GM18951 (cell line): ENCODE data around the gene SF1.

Experiments used
- POLR2A ChIP-seq: IDR thresholded peaks from 4 replicates; pipeline ENCODE4 v1.6.1; 2011; ENCODE audit warnings: mild to moderate bottlenecking; ENCODE audit not compliant: insufficient read length, insufficient read depth; ENCODE audit errors: extremely low read depth
- in situ Hi-C: fragments of 300-500 bp; cut with MboI; formaldehyde crosslinking; loops from one replicate; pipeline ENCODE4 v1.12.0; 2022; ENCODE audit warnings: low sequenced_read_pairs, mixed read lengths, inconsistent platforms; ENCODE audit not compliant: unreplicated experiment

SF1 gene

GRCh38 chr11:64765851-64766665 is 12.3 kb downstream of the SF1 start:
- in situ Hi-C loops = no loop called here
- no peak for TF ChIP-seq POLR2A

- in situ Hi-C loops = no loop called here
- no peak for TF ChIP-seq POLR2A
Measured at GRCh38 chr11:64765291-64765850, 13.0 kb downstream of the SF1 start.

- in situ Hi-C loops = no loop called here
- no peak for TF ChIP-seq POLR2A
Measured at GRCh38 chr11:64764753-64765152, 13.6 kb downstream of the SF1 start.

- no peak for TF ChIP-seq POLR2A
- in situ Hi-C loops = no loop called here
Measured at GRCh38 chr11:64764040-64764611, 14.2 kb downstream of the SF1 start.

GRCh38 chr11:64763526-64764039 is 14.8 kb downstream of the SF1 start:
- TF ChIP-seq POLR2A = peak; percentile 32
- in situ Hi-C loops = no loop called here

GRCh38 chr11:64762674-64763525 is 15.4 kb downstream of the SF1 start:
- in situ Hi-C loops = no loop called here
- TF ChIP-seq POLR2A = no peak

- in situ Hi-C loops = no loop called here
- TF ChIP-seq POLR2A = no peak
Measured at GRCh38 chr11:64762277-64762673, 16.1 kb downstream of the SF1 start.

- no peak for TF ChIP-seq POLR2A
- in situ Hi-C loops = no loop called here
Measured at GRCh38 chr11:64760759-64761420, 17.5 kb downstream of the SF1 start.

- in situ Hi-C loops = no loop called here
- no peak for TF ChIP-seq POLR2A
Measured at GRCh38 chr11:64759722-64760719, 18.3 kb downstream of the SF1 start, which contains the start of gene PYGM. Gene PYGM (minus strand): TSS chr11:64759974. CDS start chr11:64759898, 76 bp downstream.

- in situ Hi-C loops = no loop called here
- no peak for TF ChIP-seq POLR2A
Measured at GRCh38 chr11:64759131-64759721, 19.1 kb downstream of the SF1 start.
